ENCODE results near the gene FRMPD4. TPM values are rescaled to one million over a fixed set of nuclear protein-coding genes. Genes with fewer than 3 reads are reported as not detected.

The FRMPD4 gene
- total and polyA plus RNA-seq, 2 experiments from 2014 or later: 0.19 to 0.80 TPM

DNA sequence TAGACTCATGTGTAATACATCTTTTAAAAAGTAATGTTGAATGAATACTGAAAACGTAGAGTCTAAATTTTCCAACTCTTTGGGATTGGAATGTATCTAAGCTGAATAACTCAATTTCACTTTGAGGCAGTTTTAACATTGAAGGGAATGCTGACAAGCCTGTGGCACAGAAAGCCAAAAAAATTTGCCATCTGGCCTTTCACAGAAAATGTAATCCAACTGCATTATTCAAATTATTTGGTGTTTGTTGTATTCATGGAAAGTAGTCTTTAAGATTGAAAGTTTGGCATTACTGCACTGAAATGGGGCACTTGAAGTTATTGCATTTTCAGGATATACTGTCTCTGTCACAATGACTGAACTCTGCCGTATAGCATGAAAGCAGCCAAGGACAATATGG is 186.9 kb downstream of the FRMPD4 start (continued):
- TF ChIP-seq, protein P1, sequence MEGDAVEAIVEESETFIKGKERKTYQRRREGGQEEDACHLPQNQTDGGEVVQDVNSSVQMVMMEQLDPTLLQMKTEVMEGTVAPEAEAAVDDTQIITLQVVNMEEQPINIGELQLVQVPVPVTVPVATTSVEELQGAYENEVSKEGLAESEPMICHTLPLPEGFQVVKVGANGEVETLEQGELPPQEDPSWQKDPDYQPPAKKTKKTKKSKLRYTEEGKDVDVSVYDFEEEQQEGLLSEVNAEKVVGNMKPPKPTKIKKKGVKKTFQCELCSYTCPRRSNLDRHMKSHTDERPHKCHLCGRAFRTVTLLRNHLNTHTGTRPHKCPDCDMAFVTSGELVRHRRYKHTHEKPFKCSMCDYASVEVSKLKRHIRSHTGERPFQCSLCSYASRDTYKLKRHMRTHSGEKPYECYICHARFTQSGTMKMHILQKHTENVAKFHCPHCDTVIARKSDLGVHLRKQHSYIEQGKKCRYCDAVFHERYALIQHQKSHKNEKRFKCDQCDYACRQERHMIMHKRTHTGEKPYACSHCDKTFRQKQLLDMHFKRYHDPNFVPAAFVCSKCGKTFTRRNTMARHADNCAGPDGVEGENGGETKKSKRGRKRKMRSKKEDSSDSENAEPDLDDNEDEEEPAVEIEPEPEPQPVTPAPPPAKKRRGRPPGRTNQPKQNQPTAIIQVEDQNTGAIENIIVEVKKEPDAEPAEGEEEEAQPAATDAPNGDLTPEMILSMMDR (conservative IDR thresholded peaks at IDR 0.05; ENCODE audit: low read depth in 2 of 2): no peak
- TF ChIP-seq, protein P2, sequence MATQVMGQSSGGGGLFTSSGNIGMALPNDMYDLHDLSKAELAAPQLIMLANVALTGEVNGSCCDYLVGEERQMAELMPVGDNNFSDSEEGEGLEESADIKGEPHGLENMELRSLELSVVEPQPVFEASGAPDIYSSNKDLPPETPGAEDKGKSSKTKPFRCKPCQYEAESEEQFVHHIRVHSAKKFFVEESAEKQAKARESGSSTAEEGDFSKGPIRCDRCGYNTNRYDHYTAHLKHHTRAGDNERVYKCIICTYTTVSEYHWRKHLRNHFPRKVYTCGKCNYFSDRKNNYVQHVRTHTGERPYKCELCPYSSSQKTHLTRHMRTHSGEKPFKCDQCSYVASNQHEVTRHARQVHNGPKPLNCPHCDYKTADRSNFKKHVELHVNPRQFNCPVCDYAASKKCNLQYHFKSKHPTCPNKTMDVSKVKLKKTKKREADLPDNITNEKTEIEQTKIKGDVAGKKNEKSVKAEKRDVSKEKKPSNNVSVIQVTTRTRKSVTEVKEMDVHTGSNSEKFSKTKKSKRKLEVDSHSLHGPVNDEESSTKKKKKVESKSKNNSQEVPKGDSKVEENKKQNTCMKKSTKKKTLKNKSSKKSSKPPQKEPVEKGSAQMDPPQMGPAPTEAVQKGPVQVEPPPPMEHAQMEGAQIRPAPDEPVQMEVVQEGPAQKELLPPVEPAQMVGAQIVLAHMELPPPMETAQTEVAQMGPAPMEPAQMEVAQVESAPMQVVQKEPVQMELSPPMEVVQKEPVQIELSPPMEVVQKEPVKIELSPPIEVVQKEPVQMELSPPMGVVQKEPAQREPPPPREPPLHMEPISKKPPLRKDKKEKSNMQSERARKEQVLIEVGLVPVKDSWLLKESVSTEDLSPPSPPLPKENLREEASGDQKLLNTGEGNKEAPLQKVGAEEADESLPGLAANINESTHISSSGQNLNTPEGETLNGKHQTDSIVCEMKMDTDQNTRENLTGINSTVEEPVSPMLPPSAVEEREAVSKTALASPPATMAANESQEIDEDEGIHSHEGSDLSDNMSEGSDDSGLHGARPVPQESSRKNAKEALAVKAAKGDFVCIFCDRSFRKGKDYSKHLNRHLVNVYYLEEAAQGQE (IDR thresholded peaks at IDR 0.05; ENCODE audit: unreplicated experiment): no peak
- no peak for TF ChIP-seq CREB1 (CRISPR knock-in tag; IDR thresholded peaks at IDR 0.05; ENCODE audit: low read depth)

DNA sequence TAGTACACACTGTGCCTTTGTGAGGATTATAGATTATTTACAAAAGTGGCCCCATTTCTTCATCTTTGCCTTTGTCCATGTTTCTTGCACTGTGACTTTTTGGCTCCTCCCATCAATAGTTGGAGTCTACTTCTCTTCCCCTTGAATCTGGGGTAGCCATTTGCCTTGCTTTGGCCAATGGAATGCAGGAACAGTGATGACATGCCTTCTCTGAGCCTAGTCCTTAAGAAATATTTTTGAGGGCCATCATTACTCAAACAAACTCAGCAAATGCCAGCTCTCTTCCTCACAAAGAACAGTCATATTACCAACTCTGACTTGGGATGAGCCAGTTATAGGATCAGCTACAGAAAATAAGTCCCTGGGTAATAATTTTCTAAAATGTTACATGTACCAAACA is 189.6 kb downstream of the FRMPD4 start:
- H3K36me3 ChIP-seq (ENCODE audit: insufficient read depth): no peaks in the 10 kb centered on the region
- DNase-seq (ENCODE audit: low spot score) (no peak), ATAC-seq (no peak)
- Mint-ChIP-seq H3K9me3 (no peaks in the 10 kb centered on the region; the same call in 2 of the 3 replicates), H3K36me3 (ENCODE audit: low read depth) (no peaks in the 10 kb centered on the region), H3K27ac (no peak overlapping the region), H3K4me3 (no peak overlapping the region), H3K4me1 (no peaks in the 10 kb centered on the region), H3K27me3 (ENCODE audit: insufficient read depth, low read depth, poor library complexity) (no peaks in the 10 kb centered on the region)
- H3K9me2 ChIP-seq (ENCODE audit: insufficient read depth): no peaks in the 10 kb centered on the region
- TF ChIP-seq JUNB (IDR thresholded peaks at IDR 0.05; ENCODE audit: unreplicated experiment) (no peak), EZH2 (IDR thresholded peaks at IDR 0.05; ENCODE audit: low read depth, unreplicated experiment) (no peak), POLR2AphosphoS5 (IDR thresholded peaks at IDR 0.05; ENCODE audit: low read depth) (no peak), STAT1 (IDR thresholded peaks at IDR 0.05; ENCODE audit: unreplicated experiment) (no peak)
- TF ChIP-seq, protein P3, sequence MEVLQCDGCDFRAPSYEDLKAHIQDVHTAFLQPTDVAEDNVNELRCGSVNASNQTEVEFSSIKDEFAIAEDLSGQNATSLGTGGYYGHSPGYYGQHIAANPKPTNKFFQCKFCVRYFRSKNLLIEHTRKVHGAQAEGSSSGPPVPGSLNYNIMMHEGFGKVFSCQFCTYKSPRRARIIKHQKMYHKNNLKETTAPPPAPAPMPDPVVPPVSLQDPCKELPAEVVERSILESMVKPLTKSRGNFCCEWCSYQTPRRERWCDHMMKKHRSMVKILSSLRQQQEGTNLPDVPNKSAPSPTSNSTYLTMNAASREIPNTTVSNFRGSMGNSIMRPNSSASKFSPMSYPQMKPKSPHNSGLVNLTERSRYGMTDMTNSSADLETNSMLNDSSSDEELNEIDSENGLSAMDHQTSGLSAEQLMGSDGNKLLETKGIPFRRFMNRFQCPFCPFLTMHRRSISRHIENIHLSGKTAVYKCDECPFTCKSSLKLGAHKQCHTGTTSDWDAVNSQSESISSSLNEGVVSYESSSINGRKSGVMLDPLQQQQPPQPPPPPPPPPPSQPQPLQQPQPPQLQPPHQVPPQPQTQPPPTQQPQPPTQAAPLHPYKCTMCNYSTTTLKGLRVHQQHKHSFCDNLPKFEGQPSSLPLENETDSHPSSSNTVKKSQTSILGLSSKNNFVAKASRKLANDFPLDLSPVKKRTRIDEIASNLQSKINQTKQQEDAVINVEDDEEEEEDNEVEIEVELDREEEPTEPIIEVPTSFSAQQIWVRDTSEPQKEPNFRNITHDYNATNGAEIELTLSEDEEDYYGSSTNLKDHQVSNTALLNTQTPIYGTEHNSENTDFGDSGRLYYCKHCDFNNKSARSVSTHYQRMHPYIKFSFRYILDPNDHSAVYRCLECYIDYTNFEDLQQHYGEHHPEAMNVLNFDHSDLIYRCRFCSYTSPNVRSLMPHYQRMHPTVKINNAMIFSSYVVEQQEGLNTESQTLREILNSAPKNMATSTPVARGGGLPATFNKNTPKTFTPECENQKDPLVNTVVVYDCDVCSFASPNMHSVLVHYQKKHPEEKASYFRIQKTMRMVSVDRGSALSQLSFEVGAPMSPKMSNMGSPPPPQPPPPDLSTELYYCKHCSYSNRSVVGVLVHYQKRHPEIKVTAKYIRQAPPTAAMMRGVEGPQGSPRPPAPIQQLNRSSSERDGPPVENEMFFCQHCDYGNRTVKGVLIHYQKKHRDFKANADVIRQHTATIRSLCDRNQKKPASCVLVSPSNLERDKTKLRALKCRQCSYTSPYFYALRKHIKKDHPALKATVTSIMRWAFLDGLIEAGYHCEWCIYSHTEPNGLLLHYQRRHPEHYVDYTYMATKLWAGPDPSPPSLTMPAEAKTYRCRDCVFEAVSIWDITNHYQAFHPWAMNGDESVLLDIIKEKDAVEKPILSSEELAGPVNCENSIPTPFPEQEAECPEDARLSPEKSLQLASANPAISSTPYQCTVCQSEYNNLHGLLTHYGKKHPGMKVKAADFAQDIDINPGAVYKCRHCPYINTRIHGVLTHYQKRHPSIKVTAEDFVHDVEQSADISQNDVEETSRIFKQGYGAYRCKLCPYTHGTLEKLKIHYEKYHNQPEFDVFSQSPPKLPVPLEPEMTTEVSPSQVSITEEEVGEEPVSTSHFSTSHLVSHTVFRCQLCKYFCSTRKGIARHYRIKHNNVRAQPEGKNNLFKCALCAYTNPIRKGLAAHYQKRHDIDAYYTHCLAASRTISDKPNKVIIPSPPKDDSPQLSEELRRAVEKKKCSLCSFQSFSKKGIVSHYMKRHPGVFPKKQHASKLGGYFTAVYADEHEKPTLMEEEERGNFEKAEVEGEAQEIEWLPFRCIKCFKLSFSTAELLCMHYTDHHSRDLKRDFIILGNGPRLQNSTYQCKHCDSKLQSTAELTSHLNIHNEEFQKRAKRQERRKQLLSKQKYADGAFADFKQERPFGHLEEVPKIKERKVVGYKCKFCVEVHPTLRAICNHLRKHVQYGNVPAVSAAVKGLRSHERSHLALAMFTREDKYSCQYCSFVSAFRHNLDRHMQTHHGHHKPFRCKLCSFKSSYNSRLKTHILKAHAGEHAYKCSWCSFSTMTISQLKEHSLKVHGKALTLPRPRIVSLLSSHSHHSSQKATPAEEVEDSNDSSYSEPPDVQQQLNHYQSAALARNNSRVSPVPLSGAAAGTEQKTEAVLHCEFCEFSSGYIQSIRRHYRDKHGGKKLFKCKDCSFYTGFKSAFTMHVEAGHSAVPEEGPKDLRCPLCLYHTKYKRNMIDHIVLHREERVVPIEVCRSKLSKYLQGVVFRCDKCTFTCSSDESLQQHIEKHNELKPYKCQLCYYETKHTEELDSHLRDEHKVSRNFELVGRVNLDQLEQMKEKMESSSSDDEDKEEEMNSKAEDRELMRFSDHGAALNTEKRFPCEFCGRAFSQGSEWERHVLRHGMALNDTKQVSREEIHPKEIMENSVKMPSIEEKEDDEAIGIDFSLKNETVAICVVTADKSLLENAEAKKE (CRISPR knock-in tag; IDR thresholded peaks at IDR 0.05): no peak
- TF ChIP-seq, protein P2 (IDR thresholded peaks at IDR 0.05; ENCODE audit: unreplicated experiment): no peak
- TF ChIP-seq, protein P4, sequence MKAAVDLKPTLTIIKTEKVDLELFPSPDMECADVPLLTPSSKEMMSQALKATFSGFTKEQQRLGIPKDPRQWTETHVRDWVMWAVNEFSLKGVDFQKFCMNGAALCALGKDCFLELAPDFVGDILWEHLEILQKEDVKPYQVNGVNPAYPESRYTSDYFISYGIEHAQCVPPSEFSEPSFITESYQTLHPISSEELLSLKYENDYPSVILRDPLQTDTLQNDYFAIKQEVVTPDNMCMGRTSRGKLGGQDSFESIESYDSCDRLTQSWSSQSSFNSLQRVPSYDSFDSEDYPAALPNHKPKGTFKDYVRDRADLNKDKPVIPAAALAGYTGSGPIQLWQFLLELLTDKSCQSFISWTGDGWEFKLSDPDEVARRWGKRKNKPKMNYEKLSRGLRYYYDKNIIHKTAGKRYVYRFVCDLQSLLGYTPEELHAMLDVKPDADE (IDR thresholded peaks at IDR 0.05): no peak
- no peaks in the 10 kb centered on the region for H3F3A ChIP-seq (replicated peaks; ENCODE audit: low read depth)
- no peaks in the 10 kb centered on the region for H3K27me3 ChIP-seq (ENCODE audit: insufficient read depth)
- no peaks in the 10 kb centered on the region for H3K79me2 ChIP-seq (replicated peaks; ENCODE audit: insufficient read depth)
- no peak overlapping the region for H3K4me3 ChIP-seq
- H3K27ac ChIP-seq (ENCODE audit: low read depth): no peak overlapping the region
- H3K4me1 ChIP-seq (ENCODE audit: insufficient read depth): no peaks in the 10 kb centered on the region
- H3K4me2 ChIP-seq: no peak overlapping the region
- no peak overlapping the region for H2AFZ ChIP-seq
- H4K20me1 ChIP-seq (replicated peaks; ENCODE audit: insufficient read depth): no peaks in the 10 kb centered on the region

Measured in GM23338 (cell line).